Neural progenitor cell (in vitro differentiated cells): ENCODE measurements around the gene ZNF524.

Experiments
- CTCF ChIP-seq: fragments of 200-600 bp; sonication (generic); IDR thresholded peaks from 2 replicates; pipeline ENCODE4 v1.5.1; 2017; ENCODE audit warnings: antibody characterized with exemption, mild to moderate bottlenecking
- EZH2phosphoT487 ChIP-seq: fragments of 200-600 bp; sonication (generic); IDR thresholded peaks from 2 replicates; pipeline ENCODE4 v1.6.1; 2017; ENCODE audit warnings: antibody characterized with exemption

GRCh38 chr19:55598719-55599467 is 1.2 kb upstream of the ZNF524 start:
- TF ChIP-seq EZH2phosphoT487, result no peak
- no peak for TF ChIP-seq CTCF
